ENCODE data around the gene RASA2.
A peak's percentile ranks its signal among the peaks of the same experiment; 100 is the strongest.

Gene RASA2

GRCh38 chr3:141498598-141499223 lies 11.9 kb downstream of the RASA2 start:
- H3K4me3 ChIP-seq (IDR thresholded peaks at IDR 0.05; ENCODE audit: insufficient read depth, low read depth, low read length): no peak overlapping the region

GRCh38 chr3:141499284-141499683 lies 12.5 kb downstream of the RASA2 start:
- no peaks in the 10 kb centered on the region for H3K36me3 ChIP-seq (ENCODE audit: insufficient read depth)
- no peak overlapping the region for H2AFZ ChIP-seq (ENCODE audit: low read depth)
- no peak overlapping the region for H3K4me3 ChIP-seq (IDR thresholded peaks at IDR 0.05; ENCODE audit: insufficient read depth, low read depth, low read length)
- TF ChIP-seq, protein P1, sequence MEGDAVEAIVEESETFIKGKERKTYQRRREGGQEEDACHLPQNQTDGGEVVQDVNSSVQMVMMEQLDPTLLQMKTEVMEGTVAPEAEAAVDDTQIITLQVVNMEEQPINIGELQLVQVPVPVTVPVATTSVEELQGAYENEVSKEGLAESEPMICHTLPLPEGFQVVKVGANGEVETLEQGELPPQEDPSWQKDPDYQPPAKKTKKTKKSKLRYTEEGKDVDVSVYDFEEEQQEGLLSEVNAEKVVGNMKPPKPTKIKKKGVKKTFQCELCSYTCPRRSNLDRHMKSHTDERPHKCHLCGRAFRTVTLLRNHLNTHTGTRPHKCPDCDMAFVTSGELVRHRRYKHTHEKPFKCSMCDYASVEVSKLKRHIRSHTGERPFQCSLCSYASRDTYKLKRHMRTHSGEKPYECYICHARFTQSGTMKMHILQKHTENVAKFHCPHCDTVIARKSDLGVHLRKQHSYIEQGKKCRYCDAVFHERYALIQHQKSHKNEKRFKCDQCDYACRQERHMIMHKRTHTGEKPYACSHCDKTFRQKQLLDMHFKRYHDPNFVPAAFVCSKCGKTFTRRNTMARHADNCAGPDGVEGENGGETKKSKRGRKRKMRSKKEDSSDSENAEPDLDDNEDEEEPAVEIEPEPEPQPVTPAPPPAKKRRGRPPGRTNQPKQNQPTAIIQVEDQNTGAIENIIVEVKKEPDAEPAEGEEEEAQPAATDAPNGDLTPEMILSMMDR (conservative IDR thresholded peaks at IDR 0.05; ENCODE audit: low read depth, low read length): no peak
- H3K79me2 ChIP-seq (ENCODE audit: insufficient read depth, low read depth): peaks cover 59% of the 10 kb centered on the region; the same call in 1 of the 2 replicates
- no peaks in the 10 kb centered on the region for H3K27me3 ChIP-seq (ENCODE audit: insufficient read depth, low read depth)
- H4K20me1 ChIP-seq (ENCODE audit: insufficient read depth): peaks cover 12% of the 10 kb centered on the region
- peaks cover 33% of the 10 kb centered on the region for H3K4me1 ChIP-seq (ENCODE audit: low read depth, poor library complexity, severe bottlenecking)
- H3K27ac ChIP-seq: peak overlapping the region; percentile 24; the same call in 1 of the 2 replicates
- peak overlapping the region; percentile 56 for H3K4me2 ChIP-seq
- H3K9ac ChIP-seq: no peak overlapping the region

More at GRCh38 chr3:141498598-141499223, 11.9 kb downstream of the RASA2 start:
- H3K36me3 ChIP-seq (ENCODE audit: insufficient read depth): no peaks in the 10 kb centered on the region
- peak overlapping the region; percentile 56 for H3K4me2 ChIP-seq
- no peak overlapping the region for H2AFZ ChIP-seq (ENCODE audit: low read depth)
- no peak overlapping the region for H3K9ac ChIP-seq
- peak overlapping the region; percentile 24; the same call in 1 of the 2 replicates for H3K27ac ChIP-seq
- peaks cover 64% of the 10 kb centered on the region; the same call in 1 of the 2 replicates for H3K79me2 ChIP-seq (ENCODE audit: insufficient read depth, low read depth)
- TF ChIP-seq, protein P1 (conservative IDR thresholded peaks at IDR 0.05; ENCODE audit: low read depth, low read length): no peak
- H3K4me1 ChIP-seq (ENCODE audit: low read depth, poor library complexity, severe bottlenecking): peaks cover 36% of the 10 kb centered on the region
- peaks cover 12% of the 10 kb centered on the region for H4K20me1 ChIP-seq (ENCODE audit: insufficient read depth)
- no peaks in the 10 kb centered on the region for H3K27me3 ChIP-seq (ENCODE audit: insufficient read depth, low read depth)

- H2AFZ ChIP-seq (ENCODE audit: low read depth): no peak overlapping the region
- H4K20me1 ChIP-seq (ENCODE audit: insufficient read depth): peaks cover 12% of the 10 kb centered on the region
- H3K36me3 ChIP-seq (ENCODE audit: insufficient read depth): no peaks in the 10 kb centered on the region
- no peak overlapping the region for H3K27ac ChIP-seq
- H3K4me1 ChIP-seq (ENCODE audit: low read depth, poor library complexity, severe bottlenecking): peaks cover 33% of the 10 kb centered on the region
- peaks cover 56% of the 10 kb centered on the region for H3K79me2 ChIP-seq (ENCODE audit: insufficient read depth, low read depth)
- peak overlapping the region; percentile 56; the same call in 1 of the 2 replicates for H3K4me2 ChIP-seq
- no peak overlapping the region for H3K4me3 ChIP-seq (IDR thresholded peaks at IDR 0.05; ENCODE audit: insufficient read depth, low read depth, low read length)
- TF ChIP-seq, protein P1 (conservative IDR thresholded peaks at IDR 0.05; ENCODE audit: low read depth, low read length): no peak
- no peak overlapping the region for H3K9ac ChIP-seq
- H3K27me3 ChIP-seq (ENCODE audit: insufficient read depth, low read depth): no peaks in the 10 kb centered on the region
These were observed 13.1 kb downstream of the RASA2 start for GRCh38 chr3:141499965-141500364.

DNA sequence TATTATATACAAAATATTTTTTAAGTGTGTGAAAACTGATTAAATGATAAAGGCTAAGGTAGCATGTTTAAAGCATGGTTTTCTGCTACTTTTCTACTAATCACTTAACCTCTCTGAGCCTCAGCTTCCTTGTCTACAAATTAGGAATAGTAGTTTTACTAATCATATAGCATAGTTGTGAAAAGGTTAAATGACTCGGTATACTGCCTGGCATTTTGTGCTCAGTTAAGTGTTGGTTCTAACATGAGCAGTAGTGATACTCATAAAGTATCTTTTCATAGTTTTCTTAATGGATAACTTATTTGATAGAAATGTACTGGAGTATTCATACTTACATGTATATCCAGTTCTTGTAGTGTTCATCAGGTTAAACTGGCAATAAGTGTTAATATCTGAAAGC lies 13.6 kb downstream of the RASA2 start:
- Histone ChIP-seq H3K4me3 (IDR thresholded peaks at IDR 0.05; ENCODE audit: insufficient read depth, low read depth, low read length) (no peak overlapping the region), H2AFZ (ENCODE audit: low read depth) (no peak overlapping the region), H3K4me2 (no peak overlapping the region), H3K9ac (no peak overlapping the region), H4K20me1 (ENCODE audit: insufficient read depth) (peaks cover 12% of the 10 kb centered on the region), H3K27me3 (ENCODE audit: insufficient read depth, low read depth) (no peaks in the 10 kb centered on the region), H3K79me2 (ENCODE audit: insufficient read depth, low read depth) (peaks cover 56% of the 10 kb centered on the region), H3K36me3 (ENCODE audit: insufficient read depth) (no peaks in the 10 kb centered on the region), H3K4me1 (ENCODE audit: low read depth, poor library complexity, severe bottlenecking) (peaks cover 33% of the 10 kb centered on the region), H3K27ac (no peak overlapping the region)
- TF ChIP-seq, protein P1 (conservative IDR thresholded peaks at IDR 0.05; ENCODE audit: low read depth, low read length): no peak
